Measurements from ENCODE around the gene CFAP46. TPM values are rescaled to one million over a fixed set of nuclear protein-coding genes. Genes with fewer than 3 reads are reported as not detected.
"Not testable (repeated sequence)": the region's sequence is repeated elsewhere in the genome, so short reads cannot be mapped to it uniquely, and the experiment has no call there.

The CFAP46 gene
- polyA plus RNA-seq, 12 donors, result 0.25 to 1.2 (median 0.50) TPM; not detected in 2

DNA sequence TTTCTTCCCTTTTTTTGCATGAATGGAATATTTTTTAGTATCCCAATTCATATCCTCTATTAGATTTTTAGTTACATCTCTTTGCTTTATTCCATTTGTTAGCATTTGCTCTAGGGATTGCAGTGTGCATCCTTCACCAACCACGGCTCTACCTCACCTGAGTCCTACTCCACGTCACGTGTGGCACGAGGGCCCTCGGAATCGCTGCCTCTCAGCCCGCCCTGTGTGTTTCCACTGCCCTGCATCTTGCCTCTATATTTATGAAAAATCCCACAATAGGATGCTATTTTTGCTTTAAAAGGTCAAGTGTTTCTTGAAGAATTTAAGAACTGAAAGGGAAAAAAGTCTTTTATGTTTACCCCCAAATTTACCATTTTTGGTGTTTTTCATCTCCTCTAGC lies 41.0 kb downstream of the CFAP46 start:
- no peak for DNase-seq

DNA sequence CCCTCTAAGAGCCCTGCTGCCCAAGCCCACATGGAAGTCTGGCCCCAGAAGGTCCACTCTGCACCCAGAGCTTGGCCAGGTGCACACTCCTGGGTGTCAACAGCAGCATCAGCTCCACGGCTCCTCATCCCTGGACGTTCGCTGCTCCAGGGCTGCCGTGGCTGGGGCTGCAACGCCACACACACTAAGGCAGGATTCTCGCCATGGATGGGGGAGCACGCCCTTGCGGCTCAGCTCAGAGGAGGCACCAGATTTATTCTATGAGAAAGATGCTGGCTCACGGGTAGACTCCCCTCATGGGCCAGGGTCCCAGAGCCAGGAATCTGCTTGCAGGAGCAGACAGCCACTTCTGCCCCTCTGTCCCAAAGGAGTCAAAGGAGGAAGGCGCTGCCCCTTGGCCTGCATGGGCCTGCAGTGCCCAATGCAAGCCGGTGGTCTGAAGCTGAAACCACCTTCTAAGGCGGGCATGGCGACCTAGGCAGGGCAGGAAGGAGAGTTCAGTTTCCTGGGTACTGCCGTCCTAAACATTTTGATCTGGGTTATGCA lies 42.1 kb downstream of the CFAP46 start:
- DNase-seq, result no peak

DNA sequence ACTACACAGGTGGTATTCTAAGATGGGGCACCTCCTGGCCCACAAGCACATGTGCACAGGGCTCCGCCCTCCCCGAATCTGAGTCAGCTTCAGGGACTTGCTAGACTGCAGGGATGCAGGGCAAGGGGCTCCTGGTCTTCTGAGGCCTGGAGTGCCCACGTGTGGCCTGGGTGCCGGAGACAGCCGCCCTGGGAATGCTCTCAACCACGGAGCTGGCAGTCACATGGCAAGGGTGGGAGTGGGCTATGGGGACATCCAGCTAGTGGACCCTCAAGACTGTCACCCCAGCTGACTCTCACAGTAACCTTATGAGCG lies 42.7 kb downstream of the CFAP46 start:
- no peak for DNase-seq

DNA sequence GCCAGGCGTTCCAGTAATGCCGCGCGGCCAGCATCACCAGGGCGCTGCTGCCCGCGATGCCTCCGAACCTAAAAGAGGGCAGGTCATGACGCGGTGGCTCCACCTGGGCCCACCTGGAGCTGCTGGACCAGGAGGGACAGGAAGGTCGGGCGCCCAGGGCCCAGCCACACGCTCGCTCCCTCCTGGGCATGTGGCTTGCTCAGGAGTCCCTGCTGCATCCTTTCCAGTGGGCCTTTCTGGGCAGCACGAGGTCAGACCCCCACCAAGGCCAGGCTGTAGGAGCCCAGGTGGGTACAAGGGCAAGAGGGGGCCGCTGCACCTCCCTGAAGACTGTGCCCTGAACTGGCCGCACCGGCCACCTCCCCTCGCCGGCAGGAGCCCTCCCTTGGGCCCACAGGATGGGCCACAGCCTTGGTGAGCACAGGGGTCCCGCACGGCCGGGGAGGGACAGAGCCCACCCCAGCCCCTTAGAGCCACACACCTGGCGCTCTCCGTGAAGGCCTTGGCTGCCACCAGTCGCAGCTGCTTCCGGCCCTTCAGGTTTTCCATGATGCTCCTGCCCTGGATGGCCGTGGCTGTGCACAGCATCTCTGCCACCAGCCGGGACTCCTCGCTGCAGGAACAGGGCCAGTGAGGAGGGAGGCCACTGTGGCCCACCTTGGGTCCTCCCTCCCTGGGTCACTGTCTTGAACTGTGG lies 43.2 kb downstream of the CFAP46 start:
- no peak for DNase-seq

DNA sequence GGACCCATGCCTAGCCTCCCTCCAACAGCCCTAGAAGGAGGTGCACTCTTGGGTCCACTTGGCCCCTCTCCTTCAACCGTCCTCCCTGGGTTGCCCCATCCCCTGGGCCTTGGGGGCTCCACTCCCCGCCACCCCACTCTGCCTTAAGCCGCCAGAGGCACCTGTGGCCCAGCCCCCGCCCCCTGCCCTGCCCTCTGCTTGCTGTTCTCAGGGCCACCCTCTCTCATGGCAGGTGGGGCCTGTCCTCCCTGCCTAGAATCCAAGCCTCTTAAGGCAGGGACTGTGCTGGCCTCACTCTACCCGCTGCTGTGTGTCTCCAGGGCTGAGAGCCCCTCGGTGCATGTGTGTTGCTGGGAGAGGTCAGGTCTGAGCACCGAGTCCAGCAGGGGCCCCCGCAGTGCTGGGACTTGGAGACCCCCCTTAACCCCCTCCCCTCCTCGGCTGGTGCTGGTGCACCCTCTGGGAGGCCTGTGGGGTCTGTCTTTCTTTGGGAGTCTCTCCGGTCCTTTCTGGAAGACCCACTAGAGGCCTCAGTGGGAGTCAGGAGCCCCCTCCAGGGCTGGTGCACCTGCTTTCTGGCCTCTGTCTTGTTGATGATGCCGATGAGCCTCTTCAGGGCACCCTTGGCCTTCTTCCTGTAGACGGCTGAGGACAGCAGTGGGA lies 43.8 kb downstream of the CFAP46 start:
- no peak for DNase-seq

DNA sequence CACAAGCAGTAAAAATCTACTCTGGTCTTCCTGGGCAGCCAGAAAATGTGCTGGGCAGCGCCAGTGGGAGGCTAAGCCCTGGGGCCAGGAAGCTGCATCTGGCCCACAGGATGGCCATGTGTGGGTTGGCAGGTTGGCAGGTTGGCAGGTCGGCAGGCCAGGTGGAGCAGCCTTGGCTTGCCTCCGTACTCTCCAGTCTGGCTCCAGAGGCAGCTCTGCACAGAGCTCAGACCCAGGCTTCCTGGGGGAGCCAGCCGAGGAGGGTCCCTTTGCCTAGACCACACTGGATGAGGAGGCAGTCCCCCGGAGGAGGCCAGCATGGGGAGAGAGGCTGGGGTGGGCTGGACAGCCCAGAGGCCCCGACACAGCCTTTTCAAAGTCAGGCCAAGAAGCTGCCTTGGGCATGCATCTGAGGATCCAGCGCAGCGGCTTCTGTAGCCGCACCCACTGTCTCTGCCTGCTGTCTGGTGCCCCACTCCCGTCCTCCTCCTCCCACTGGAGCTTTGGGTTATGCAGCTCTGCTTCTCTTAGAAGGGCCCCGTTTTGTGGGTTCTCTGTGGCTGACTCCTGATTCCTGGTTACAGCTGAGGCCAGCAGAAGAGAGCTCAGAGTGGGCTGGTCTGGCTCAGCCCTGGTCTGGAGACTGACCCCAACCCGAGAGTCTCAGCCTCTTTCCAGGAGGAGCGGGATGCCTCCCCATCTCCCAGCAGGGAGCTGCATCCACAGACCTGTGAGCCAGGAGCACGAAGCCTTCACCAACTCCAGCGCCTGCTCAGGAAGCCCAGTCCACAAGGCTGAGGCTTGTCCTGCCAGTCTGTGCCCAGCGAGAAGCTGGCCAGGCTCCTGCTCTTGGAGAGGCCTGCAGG lies 44.6 kb downstream of the CFAP46 start:
- DNase-seq, result no peak

DNA sequence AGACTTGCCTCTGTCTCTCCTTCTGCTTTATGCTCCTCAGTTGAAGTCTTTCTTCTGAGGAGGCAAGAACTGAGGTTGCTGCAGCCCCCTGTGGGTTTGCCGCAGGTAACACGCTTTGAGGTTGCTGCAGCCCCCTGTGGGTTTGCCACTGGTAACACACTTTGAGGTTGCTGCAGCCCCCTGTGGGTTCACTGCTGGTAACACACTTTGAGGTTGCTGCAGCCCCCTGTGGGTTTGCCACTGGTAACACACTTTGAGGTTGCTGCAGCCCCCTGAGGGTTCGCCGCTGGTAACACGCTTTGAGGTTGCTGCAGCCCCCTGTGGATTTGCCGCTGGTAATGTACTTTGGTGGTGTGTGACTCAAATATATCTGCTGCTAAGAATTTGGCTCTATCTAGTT lies 48.6 kb downstream of the CFAP46 start:
- not testable (repeated sequence) for DNase-seq

DNA sequence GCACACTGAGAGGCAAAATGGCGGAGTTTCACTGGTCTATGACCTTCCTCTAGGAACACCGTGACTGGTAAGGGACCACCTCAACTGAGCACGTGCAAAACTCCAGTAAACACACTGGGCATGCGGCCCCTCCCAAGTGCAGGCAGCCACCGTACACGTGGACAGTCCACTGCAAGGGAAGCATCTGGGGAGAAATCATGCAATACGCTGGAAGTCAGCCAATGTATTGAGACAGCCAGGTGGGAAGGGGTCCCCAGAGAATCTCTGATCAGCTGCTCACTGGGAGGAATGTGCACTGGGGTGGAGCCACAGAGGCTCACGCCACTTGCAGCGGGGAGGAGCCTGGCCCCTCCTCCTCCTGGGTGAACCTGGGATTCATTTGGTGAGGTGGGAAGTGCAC lies 49.3 kb downstream of the CFAP46 start:
- no peak for DNase-seq

DNA sequence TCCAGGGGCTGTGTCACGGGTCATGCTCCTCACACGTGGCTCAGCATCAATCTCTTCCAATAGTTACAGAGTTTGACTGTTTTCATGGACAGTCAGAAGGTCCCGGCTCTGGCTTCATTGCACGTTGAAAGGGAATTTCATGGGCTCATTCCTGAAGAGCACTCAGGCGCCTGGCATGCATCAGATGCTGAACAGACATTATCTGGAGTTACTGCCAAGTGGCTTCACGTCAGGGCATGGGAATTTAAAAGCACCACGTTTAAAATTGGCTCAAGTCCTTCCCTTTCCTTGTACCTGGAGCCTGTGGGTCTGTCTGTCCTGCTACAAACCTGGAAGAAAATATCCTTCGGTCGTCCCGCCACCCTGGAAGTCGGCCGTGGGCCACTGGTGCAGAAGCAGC lies 50.4 kb downstream of the CFAP46 start:
- DNase-seq, result no peak

DNA sequence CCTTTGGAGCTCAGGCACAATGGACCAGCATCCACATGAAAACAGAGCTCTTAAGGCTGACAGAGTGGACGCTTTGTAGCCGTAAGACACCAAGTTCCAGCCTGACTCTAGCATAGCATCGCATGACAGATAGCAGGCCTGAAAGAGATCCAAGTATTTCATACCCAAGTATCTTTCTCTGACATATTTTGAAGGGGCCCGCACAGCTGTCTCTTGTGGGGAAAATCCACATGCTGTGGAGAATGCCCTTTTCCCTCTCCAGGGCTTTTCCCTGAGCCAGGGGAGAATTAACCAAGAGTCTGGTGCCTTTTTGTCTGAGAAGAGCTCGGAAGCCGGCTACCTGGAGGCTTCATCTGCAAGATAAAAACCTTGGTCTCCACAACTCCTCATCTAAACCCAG lies 51.0 kb downstream of the CFAP46 start:
- DNase-seq, result no peak

DNA sequence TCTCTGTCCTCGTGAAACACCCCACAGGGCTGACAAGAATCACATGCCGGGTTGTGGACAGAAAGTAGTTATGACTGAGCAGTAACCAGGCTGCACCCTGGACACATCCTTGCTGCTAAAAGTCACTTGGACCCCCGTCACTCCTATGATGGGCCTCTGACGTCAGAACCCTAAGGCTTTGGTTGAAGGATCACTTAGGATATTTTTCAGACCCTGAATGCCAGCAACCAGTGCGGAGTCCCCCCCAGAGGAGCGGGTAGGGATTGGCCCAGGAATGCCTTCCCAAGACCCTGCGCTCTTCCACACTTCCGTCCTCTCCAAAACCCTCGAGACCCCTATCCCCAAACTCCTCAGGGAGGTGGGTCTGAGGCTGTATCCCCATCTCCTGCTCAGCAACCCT lies 52.1 kb downstream of the CFAP46 start:
- DNase-seq, result no peak

DNA sequence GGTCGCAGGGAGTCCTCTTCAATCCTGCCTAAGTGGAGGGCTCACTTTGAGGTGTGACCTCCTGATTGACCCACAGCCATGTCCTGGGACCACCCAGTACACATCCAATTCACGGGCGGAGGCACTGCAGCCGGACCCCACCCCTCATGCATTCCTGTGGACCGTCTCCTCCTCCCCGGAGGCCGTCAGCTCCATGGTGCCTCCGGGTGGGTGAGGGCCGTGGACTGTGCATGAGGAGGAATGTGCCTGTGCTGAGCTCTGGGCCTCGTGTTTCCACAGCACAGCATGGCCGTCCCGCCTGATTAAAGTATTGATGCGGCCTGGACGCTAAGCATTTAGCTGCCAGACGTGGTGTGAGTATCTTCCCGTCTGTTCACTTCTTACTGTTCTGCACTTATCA lies 52.8 kb downstream of the CFAP46 start:
- no peak for DNase-seq

DNA sequence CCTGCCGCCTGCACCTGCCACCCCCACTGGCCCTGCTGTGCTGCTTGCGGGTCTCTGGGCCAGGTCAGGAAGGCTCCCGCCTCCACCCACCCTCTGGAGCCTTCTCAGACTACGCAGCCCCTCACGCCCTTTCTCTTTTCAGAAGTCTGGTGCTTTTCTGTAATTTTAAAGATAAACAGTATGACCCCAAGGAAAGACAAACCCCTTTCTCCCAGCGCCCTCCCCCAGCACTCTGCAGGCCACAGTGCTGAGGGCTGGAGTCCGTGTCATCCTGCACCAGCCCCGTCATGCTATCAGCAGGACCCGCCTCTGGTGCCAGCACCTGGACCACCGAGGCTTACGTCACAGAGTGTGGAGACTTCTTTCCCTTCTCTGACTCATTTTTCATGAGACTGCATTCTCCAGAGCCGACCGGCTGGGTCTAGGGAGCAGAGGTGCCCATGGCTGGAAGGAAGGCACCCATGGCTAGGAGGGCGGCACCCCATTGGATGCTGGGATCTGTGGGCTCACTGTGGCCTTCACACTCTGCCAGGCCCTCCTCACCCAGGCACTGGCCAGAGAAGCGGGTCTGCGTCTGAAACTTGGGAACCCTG lies 53.4 kb downstream of the CFAP46 start:
- no peak for DNase-seq

DNA sequence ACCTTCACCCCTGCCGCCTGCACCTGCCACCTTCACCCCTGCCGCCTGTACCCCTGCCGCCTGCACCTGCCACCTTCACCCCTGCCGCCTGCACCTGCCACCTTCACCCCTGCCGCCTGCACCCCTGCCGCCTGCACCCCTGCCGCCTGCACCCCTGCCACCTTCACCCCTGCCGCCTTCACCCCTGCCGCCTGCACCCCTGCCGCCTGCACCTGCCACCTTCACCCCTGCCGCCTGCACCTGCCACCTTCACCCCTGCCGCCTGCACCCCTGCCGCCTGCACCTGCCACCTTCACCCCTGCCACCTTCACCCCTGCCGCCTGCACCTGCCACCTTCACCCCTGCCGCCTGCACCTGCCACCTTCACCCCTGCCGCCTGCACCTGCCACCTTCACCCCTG lies 53.9 kb downstream of the CFAP46 start:
- DNase-seq, result not testable (repeated sequence)

DNA sequence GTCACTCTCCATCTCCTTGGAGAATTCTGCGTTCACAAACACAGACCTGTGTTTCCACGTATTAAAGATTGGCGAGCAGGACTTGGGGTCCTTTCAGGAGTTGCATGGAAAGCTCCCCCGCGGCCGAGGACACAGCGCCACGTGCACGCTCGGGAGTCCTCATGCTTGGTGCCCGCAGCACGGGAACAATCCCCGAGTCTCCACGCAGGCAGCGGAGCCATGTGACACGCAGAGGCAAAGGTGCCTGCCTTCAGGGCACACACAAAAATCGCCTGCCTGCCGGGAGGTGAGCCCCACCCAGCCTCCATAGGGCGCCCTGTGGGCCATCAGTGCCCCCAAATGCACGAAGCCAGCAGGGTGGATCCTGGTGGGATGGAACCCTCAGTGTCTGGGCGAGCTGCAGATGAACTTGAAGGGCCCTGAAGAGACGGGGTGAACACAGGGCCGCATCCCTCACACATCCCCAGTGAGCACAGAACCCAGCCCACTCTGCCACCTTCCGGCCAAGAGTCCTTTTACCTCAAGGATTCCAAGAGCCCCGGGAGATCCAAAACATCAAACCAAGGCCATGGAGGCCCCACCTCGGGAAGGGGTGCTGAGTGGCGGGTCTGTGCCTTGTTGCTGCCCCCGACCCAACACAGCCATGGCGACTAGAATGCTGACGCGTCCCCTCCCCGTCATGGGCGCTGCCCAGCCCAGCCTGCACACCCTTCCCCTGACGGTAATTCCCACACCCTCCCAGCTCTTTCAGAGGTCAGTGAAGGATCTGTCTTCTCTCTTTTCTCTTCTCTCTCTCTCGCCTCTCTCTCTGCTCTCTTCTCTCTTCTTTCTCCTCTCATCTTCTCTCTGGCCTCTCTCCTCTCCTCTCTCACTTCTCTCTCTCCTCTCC lies 55.9 kb downstream of the CFAP46 start:
- DNase-seq, result no peak

DNA sequence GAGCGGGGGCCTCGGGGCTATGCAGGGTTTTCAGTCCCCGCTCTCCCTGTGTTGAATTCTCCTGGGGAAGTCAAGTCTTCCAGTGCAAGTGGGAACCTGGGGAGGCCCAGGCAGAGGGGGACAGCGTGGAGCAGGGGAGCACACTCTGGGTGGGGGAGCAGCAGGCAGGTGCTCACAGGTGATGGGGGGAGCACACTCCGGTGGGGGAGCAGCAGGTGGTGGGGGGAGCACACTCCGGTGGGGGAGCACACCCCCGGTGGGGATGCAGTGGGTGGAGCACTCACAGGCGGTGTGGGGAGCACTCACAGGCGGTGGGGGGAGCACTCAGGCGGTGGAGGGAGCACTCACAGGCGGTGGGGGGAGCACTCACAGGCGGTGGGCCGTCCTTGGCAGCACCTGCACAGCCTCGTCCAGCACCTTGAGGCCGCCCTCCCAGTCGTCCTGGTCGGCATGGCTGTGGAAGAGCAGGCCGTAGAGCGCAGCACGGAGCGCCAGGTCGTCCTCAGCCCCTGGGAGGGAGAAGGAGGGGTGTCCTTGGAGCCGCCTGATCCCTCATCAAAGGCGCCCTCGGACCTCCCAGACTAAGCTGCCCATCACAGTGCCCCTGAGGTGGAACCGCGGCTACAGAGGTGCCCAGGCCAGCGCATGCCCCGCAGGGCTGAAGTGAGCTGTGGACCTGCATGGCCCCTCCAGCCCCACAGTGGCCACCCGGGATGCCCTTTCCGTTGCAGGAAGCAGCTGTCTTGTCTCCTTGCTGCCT lies 56.7 kb downstream of the CFAP46 start:
- no peak for DNase-seq

DNA sequence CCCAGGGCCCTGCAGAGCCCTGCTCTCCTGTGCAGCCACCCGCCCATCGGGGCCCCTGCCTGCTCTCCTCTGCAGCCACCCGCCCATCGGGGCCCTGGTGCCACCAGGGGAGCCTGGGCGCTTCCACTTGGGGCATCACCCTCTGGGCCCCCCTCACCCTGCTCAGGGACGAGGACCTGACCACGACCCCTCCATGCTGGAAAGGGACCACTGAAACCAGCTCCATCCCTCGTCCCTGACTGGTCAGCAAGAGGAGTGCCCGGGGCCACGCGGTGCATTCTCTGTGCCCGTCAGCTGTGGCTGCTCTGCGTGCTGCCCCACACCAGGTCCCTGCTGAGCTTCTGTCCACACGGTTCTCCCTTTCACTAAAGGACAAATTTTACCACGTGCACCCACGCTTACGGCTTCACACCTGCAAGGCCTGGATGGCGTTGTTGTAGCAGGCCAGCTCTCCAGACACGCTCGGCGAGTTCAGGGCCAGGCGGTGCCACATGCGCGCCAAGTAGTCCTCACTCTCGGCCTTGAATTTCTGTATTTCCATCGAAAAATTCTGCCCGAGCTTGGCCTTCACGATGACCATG lies 57.6 kb downstream of the CFAP46 start:
- DNase-seq, result no peak

DNA sequence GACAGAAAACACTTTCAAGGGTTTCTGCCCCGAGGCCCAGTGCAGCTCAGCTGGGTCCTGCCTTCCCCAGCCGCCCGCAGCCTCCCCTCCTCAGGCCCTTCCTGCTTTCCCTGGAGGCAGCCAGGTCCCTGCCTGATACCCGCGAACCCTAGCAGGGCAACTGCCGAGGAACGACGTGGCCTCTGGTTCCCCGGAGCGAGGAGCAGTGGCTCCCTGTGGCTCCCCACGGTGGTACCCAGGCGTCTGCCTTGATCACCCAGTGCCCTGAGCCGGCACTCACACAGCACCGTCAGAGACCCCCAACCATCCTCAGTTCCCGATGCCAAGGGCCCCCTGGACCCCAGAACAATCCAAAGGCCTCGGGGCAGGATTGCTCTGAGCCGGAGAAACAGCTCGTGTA lies 58.3 kb downstream of the CFAP46 start:
- DNase-seq, result no peak

DNA sequence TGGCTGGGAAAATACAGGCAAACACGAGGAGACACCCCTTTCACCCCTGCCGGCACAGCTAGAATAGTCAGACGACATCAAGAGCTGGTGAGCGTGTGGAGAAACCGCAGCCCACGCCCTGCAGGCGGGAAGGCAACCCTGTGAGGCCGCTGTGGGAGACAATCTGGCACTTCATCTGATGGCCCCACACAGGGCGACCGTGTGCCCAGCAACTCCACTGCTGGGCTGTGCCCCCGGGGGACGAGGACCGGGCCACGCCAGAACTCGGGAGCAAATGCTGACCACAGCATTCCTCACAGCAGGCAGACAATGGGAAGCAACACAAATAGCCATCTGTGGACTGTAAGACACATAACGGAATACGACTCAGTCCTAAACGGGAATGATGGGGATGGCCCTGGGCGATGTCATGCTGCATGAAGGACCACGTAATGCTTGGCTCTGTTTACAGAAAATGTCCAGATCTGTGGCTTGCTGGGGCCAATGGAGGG lies 58.9 kb downstream of the CFAP46 start:
- DNase-seq, result no peak
